ENCODE results near the gene EIPR1.
A peak's percentile ranks its signal among the peaks of the same experiment; 100 is the strongest.

The EIPR1 gene

DNA sequence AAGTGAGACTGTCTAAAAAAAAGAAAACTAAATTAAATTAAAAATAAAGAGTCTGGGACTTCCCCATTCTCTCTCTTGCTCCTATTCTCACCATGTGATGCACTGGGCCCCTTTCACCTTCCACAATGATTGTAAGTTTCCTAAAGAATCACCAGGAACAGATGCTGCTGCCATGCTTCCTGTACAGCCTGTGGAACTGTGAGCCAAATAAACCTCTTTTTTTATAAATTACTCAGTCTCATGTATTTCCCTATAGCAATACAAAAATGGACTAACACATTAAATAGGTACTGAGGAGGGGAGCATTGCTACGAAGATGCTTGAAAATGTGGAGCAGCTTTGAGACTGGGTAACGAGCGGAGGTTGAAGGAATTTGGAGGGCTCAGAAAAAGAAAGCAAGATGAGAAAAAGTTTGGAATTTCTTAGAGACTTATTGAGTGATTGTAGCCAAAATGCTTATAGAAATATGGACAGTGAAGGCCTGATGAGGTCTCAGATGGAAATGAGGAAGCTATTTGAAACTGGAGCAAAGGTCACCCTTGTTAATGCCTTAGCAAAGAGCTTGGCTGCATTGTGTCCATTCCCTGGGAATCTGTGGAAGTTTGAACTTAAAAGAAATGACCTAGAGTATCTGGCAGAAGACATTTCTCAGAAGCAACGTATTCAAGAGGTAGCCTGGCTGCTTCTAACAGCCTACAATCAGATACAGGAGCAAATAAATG lies 128.7 kb downstream of the EIPR1 start:
- no peak for DNase-seq (ENCODE audit: low read depth in 2 of 2)

DNA sequence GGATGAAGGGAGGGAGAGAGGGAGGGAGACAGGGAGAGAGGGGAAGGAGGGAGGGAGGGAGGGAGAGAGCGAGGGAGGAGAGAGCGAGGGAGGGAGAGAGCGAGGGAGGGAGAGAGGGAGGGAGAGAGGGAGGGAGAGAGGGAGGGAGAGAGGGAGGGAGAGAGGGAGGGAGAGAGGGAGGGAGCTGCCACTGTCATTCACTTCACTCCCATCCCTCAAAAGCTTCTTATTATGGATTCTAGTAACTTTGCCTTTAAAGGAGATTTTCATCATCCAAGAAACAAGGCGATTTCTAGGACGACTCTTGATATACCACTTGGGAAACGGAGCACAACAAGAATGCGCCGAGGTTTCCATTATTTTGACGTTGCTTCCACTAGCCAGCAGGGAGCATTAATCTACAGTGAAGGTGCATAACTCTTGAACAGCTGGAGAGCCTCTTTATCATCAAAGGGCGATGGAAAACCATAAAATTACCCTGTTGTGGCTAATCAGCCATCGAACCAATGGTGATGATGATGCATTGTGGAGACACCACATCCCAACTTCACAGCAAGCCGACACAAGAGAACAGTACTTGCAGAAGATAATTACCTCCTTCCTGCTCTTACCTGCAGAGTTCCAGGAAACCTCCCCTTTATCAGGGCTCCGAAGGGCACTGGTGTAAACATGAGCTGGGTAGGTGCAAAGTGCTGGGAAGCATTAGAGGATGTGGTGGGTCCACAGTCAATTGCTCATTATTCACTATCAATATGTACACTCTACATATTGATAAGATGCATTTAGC lies 130.5 kb downstream of the EIPR1 start:
- DNase-seq (ENCODE audit: low read depth in 2 of 2), result no peak

DNA sequence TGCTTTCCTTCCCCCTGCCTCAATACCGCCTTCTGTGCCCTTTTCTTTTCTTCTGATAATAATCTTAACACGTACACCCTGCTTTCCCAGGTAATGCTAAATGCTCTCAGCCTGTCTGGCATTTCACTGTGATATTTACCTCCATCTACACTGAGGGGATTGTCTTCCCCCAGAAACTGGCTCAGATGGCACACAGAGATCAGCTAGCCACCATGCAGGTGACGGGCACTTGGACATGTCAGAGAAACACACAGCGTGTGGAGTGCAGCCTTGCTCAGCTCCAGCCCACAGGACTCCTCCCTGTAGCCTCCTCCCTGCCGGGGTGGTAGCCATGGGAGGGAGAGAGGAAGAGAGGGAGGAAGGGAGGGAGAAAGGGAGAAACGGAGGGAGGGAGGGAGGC lies 131.2 kb downstream of the EIPR1 start:
- no peak for DNase-seq (ENCODE audit: low read depth in 2 of 2)

- DNase-seq (ENCODE audit: low read depth in 2 of 2), result no peak
These were observed 133.1 kb downstream of the EIPR1 start for GRCh38 chr2:3244486-3244885.

DNA sequence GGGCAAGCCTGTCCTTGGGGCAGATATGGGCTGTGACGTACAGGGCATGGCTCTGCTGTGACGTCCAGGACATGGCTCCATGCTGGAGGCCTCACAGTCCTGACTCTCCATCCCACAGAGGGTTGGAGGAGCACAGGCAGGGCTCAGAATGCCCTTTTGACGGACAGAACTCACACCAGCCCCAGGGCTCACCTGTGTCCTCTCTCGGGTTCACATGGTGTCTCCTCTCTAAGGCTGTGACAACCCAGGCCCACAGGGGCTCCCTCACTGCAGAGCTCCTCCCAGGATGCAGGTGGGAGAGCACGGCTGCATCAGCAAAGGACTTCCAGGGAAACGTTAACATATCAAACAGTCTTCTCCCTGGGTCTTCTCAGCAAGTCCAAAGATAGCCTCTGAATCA lies 133.8 kb downstream of the EIPR1 start:
- DNase-seq (ENCODE audit: low read depth in 2 of 2), result no peak

- peak; percentile 30 for DNase-seq (ENCODE audit: low read depth in 2 of 2)
These were observed 134.8 kb downstream of the EIPR1 start for GRCh38 chr2:3242747-3243369.

DNA sequence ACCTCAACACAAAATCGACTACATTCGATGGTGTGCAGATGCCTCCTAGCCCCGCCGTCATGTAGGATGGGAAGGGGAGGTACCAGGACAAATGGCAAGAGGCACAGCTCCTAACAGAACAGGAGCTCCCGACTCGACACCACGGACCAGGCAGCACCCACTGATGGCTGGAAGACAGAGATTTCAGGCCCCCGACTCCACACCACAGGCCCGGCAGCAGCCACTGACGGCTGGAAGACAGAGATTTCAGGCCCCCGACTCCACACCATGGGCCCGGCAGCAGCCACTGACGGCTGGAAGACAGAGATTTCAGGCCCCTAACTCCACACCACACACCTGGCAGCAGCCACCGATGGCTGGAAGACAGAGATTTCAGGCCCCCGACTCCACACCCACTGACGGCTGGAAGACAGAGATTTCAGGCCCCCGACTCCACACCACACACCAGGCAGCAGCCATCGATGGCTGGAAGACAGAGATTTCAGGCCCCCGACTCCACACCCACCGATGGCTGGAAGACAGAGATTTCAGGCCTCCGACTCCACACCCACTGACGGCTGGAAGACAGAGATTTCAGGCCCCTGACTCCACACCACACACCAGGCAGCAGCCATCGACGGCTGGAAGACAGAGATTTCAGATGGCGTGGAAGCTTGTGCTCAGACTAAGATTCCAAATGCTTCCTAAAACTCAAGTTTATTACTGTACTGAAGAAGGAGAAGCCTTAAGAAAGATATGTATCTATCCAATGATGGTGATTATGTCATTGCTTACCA lies 135.5 kb downstream of the EIPR1 start:
- no peak for DNase-seq (ENCODE audit: low read depth in 2 of 2)

GRCh38 chr2:3238951-3239841 lies 138.4 kb downstream of the EIPR1 start:
- DNase-seq (ENCODE audit: low read depth in 2 of 2), result no peak

GRCh38 chr2:3236300-3237045 lies 141.1 kb downstream of the EIPR1 start:
- no peak for DNase-seq (ENCODE audit: low read depth in 2 of 2)

- no peak for DNase-seq (ENCODE audit: low read depth in 2 of 2)
These were observed 143.7 kb downstream of the EIPR1 start for GRCh38 chr2:3233877-3234276.

DNA sequence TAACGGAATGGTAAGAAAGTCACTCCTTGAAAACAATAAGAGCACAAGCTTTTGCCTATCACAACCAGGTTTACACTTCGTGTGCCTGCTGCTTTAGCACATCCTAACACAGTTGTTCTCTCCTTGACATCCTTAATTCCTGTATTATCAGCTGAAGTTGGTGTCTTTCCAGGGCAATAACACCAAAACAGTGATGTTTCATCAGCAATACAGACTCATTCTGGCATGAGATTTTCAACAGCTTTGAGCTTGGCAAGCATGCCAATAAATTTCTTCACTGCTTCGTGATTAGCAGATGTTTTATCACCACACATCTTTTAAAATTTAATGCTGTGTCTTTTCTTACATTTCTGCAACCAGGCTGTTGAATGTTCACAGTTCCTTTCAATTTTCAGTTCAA lies 148.4 kb downstream of the EIPR1 start:
- DNase-seq (ENCODE audit: low read depth in 2 of 2), result no peak

DNA sequence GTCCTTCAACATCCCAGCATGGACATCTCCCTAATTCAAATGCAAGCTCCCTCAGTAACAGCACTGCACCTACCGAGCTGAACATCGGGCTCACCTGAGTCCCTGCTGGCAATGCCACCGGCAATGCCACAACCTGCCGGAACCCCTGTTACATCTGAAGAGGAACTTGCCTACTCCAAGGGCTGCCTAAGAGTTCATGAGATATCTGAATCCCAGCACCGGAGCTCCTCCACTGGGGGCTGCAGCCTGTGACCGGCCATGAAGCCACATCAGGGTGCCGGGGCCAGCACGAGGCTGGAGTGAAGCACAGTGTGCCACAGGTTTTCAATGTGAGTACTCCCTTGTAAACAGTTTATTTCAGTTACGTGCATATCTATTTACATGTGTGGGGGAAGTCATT lies 152.9 kb downstream of the EIPR1 start:
- DNase-seq (ENCODE audit: low read depth in 2 of 2), result no peak

DNA sequence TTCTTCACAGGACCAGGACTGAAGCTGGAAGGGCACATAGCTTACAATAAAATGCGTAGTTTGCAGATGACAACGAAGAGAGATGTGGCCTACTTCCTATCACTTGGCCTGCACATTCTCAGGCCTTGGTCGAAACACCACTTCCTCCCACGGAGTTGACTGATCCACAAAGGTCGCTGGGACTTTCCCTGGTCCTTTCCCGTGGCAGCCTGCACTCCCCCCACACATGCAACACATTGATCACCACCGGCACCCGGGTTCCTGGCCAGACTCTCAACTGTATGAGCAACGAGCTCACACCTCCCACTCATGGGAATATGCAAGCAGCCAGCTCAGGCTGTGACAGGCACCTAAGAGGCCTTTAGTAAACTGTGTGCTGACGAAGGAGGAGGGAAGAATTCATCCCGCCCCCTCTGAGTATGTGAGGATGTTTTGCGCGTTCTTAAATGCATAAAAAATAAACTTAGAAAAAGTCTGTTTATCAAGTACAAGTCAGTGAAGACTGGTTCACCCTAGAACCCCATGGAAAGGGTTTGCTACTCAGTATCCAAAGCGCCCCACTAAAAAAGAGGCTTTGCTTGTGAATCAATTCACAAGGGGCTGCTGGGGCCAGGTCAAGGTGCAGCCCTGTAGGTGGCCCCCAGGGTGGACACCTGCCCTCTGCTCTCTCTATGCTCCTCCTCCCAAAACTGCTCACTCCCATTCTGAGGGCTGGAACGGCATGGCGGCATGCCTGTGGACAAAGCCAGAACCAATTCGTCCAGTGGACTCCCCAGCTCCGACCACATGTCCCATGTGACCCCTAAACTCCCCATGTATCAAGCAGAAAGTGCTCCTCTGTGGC lies 154.3 kb downstream of the EIPR1 start:
- DNase-seq (ENCODE audit: low read depth in 2 of 2), result peak; percentile 64 to 67

- peak; percentile 21 to 26 for DNase-seq (ENCODE audit: low read depth in 2 of 2)
These were observed 155.0 kb downstream of the EIPR1 start for GRCh38 chr2:3222636-3223035.

GRCh38 chr2:3219536-3219935 lies 158.1 kb downstream of the EIPR1 start:
- no peak for DNase-seq (ENCODE audit: low read depth in 2 of 2)

- DNase-seq (ENCODE audit: low read depth in 2 of 2), result no peak
These were observed 160.0 kb downstream of the EIPR1 start for GRCh38 chr2:3217646-3218045.

DNA sequence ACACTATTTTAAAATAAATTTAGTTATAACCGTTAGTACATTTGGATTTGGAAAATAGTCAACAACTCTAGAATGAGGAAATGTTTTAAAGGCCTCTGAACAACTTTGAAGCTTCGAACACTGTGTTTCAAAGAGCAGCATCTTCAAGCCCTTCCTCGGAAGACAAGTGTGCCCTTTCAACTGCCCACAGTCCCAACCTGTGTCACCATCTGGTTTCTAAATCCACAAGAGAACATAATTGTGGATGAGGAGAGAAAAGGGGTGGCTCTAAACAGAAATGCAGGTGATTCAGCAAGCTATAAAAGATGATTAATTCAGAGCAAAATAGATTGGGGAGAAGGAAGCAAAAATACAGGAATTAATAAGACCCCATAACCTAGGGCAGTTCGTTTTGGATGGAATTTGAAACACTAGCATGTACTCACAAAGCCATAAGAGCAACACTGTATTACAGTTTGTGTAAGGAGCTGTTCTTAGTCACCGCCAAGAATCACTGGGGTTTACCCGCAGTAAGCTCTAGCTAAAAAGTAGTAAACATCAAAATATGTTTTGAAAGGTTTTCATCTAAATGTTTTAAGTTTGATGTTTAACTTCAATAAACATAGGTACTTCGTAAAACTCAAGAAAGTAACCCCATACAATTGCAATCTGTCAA lies 160.7 kb downstream of the EIPR1 start:
- DNase-seq (ENCODE audit: low read depth in 2 of 2), result no peak

GRCh38 chr2:3214806-3215404 lies 162.7 kb downstream of the EIPR1 start:
- DNase-seq (ENCODE audit: low read depth in 2 of 2), result no peak
